ENCODE results near the gene TOGARAM1.

The TOGARAM1 gene, protein sequence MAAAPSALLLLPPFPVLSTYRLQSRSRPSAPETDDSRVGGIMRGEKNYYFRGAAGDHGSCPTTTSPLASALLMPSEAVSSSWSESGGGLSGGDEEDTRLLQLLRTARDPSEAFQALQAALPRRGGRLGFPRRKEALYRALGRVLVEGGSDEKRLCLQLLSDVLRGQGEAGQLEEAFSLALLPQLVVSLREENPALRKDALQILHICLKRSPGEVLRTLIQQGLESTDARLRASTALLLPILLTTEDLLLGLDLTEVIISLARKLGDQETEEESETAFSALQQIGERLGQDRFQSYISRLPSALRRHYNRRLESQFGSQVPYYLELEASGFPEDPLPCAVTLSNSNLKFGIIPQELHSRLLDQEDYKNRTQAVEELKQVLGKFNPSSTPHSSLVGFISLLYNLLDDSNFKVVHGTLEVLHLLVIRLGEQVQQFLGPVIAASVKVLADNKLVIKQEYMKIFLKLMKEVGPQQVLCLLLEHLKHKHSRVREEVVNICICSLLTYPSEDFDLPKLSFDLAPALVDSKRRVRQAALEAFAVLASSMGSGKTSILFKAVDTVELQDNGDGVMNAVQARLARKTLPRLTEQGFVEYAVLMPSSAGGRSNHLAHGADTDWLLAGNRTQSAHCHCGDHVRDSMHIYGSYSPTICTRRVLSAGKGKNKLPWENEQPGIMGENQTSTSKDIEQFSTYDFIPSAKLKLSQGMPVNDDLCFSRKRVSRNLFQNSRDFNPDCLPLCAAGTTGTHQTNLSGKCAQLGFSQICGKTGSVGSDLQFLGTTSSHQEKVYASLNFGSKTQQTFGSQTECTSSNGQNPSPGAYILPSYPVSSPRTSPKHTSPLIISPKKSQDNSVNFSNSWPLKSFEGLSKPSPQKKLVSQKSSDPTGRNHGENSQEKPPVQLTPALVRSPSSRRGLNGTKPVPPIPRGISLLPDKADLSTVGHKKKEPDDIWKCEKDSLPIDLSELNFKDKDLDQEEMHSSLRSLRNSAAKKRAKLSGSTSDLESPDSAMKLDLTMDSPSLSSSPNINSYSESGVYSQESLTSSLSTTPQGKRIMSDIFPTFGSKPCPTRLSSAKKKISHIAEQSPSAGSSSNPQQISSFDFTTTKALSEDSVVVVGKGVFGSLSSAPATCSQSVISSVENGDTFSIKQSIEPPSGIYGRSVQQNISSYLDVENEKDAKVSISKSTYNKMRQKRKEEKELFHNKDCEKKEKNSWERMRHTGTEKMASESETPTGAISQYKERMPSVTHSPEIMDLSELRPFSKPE (N-terminal part only)

DNA sequence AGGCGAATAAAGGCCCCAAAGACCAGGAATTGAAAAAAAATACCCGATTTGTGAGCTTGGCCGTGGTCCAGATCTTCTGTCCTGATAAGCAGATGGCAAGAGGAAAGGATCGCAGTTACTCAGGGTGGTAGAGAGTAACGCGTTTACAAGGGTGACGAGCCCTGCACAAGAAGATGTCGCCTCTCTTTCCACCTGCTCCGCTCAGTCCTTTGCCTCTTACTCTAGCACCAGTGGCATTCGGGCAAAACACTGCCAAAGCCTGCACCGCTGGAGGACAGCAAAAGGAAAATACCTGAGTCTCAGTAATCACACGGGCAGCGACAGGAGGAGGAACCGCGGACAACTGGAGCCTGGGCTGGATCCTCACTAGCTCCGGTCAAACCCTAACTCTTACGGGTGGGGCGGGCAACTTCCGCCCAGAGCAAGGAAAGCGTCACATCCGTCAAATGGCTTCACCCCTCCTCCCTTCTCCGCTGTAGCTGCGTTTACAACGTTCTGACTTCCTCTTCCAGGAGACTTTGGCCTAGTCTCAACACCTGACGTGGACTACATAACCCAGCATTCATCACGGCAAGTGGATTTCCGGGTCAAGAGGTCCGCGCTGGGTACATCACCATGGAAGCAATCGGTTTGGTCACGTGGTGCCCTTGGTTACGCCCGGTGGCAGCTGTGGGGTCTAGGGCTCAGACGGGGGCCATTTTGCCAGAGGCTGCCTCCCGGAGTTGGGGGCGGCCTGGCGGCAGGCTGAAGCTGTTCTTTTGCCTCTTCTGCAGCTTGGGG, at the start of gene TOGARAM1, which contains the start of gene KLHL28:
Gene TOGARAM1, plus strand, starts transcription at position 637 of the 780 bp plus-strand sequence. CDS start 232 bp downstream, outside the sequence.
Gene KLHL28, minus strand, starts transcription at position 394 of the 780 bp plus-strand sequence. CDS start 16,019 bp downstream, outside the sequence.
- H3K4me3 ChIP-seq (ENCODE audit: low read depth, low read length): peak within 1 kb of the TSS; percentile 97
- peak; percentile 100 for DNase-seq (ENCODE audit: low read depth)
- TF ChIP-seq, protein P1, sequence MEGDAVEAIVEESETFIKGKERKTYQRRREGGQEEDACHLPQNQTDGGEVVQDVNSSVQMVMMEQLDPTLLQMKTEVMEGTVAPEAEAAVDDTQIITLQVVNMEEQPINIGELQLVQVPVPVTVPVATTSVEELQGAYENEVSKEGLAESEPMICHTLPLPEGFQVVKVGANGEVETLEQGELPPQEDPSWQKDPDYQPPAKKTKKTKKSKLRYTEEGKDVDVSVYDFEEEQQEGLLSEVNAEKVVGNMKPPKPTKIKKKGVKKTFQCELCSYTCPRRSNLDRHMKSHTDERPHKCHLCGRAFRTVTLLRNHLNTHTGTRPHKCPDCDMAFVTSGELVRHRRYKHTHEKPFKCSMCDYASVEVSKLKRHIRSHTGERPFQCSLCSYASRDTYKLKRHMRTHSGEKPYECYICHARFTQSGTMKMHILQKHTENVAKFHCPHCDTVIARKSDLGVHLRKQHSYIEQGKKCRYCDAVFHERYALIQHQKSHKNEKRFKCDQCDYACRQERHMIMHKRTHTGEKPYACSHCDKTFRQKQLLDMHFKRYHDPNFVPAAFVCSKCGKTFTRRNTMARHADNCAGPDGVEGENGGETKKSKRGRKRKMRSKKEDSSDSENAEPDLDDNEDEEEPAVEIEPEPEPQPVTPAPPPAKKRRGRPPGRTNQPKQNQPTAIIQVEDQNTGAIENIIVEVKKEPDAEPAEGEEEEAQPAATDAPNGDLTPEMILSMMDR (conservative IDR thresholded peaks at IDR 0.05; ENCODE audit: low read depth, low read length): no peak

DNA sequence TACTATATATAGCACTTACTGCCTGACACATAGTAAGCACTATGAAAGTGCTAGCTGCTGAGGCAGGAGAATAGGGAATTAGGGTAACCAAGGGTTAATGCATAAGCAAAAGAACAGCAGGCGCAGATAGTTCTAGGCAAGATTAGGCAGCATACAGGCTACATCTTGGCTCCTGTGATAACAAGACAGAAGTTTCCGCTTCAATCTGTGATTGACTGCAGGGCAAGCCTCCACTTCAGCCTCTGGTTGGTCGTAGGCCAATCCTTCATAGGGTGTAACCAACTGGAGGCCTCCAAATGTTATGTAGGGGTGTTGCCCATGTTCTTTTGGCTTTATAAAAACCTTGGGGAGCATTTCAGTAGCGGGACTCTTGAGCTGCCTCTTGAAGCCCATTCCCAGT, 47.1 kb upstream of the TOGARAM1 start:
- H3K4me3 ChIP-seq (ENCODE audit: low read depth, low read length): no peak overlapping the region
- TF ChIP-seq, protein P1 (conservative IDR thresholded peaks at IDR 0.05; ENCODE audit: low read depth, low read length): no peak
- DNase-seq (ENCODE audit: low read depth): peak; percentile 79

DNA sequence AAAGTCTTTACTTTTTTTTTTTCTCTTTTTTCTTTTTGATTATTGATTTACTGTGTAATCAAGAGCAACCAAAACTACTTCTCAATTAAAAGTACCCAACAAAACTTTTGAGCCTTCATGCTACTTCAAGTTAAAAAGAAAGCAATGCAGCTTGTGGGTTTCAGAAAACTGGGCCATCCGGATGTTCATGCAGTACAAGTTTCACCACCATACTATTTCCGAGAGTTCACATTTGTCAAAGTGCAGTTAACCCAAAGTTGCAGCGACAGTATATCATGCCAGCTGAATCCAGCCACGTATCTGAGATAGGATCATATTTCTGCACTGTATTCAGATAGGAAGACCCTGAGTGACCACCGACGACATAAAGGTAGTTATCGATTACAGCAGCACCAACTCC, 33.2 kb upstream of the TOGARAM1 start:
- DNase-seq (ENCODE audit: low read depth): no peak
- TF ChIP-seq, protein P1 (conservative IDR thresholded peaks at IDR 0.05; ENCODE audit: low read depth, low read length): no peak
- H3K4me3 ChIP-seq (ENCODE audit: low read depth, low read length): no peak overlapping the region

DNA sequence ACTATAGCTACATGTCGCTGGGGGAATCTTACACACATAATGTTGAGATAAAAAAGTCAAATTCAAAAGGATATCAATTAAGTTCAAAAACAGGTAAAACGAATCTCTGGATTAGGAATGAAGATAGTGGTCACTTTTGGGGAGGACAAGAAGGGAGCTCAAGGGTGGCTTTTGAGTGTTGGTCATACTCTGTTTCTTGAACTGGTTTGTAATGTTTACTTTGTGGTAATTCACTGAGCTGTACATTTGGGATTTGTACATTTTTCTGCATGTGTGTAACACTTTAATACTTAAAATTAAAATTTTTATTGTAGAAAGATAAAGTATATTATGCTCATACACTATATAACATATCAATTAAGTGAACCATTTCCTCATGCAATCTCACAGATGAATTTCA, 26.8 kb upstream of the TOGARAM1 start:
- TF ChIP-seq, protein P1 (conservative IDR thresholded peaks at IDR 0.05; ENCODE audit: low read depth, low read length): no peak
- no peak overlapping the region for H3K4me3 ChIP-seq (ENCODE audit: low read depth, low read length)
- no peak for DNase-seq (ENCODE audit: low read depth)

DNA sequence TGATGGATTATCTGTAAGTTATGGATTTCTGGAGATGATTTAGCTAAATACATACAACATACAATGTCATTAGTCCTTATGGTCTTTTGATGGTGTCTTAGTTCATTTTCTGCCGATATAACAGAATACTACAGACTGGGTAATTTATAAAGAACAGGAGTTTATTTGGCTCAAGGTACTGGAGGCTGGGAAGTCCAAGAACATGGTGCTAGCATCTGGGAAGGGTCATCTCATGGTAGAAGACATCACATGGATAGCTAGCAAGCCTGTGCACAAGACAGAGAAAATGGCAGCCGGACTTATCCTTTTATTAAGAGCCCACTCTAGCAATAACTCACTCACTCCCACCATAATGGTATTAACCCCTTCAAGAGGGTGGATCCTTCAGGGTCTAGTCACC, 24.4 kb upstream of the TOGARAM1 start:
- no peak overlapping the region for H3K4me3 ChIP-seq (ENCODE audit: low read depth, low read length)
- TF ChIP-seq, protein P1 (conservative IDR thresholded peaks at IDR 0.05; ENCODE audit: low read depth, low read length): no peak
- no peak for DNase-seq (ENCODE audit: low read depth)

DNA sequence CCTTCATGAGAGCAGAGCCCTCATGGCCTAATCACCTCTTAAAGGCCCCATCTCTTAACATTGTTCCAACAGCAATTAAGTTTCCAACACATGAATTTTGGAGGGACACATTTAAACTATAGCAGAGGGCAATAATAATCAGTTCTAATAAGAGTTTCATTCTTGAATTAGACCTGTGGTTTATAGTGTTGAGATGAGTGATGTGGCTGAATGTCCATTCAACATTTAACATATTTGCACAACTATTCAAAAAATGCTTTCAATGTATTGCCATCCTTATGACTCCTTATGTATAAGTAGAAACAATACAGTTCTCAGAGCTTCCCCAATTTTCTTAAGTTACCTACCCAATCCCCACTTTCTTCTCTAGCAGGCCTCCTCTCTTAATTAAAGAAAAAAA, 21.8 kb upstream of the TOGARAM1 start:
- no peak for DNase-seq (ENCODE audit: low read depth)
- TF ChIP-seq, protein P1 (conservative IDR thresholded peaks at IDR 0.05; ENCODE audit: low read depth, low read length): no peak
- no peak overlapping the region for H3K4me3 ChIP-seq (ENCODE audit: low read depth, low read length)
